GM23338 (cell line): ENCODE measurements around the gene NRG3. TPM values are rescaled to one million over a fixed set of nuclear protein-coding genes. Genes with fewer than 3 reads are reported as not detected.

Experiments used
- ATAC-seq: fragments of 200-7000 bp; cut with Tn5 transposase; 3 replicates; pipeline ENCODE4 v1.9.1; 2020
- DNase-seq: peaks from one replicate; pipeline ENCODE4 v3.0.0-alpha.2; 2015; ENCODE audit warnings: low spot score
- H2AFZ ChIP-seq: fragments of 200-600 bp; sonication (generic); 2 replicates; pipeline ENCODE4 v1.8.0; 2016; ENCODE audit warnings: antibody characterized with exemption, mild to moderate bottlenecking, moderate library complexity
- H3F3A ChIP-seq: fragments of 200-600 bp; sonication (generic); replicated peaks from 2 replicates; pipeline ENCODE4 v1.8.0; 2017; ENCODE audit warnings: antibody characterized with exemption, mixed run types, low read depth
- H3K27ac ChIP-seq: fragments of 200-600 bp; sonication (generic); 2 replicates; pipeline ENCODE4 v1.6.1; 2016; ENCODE audit warnings: low read depth
- H3K27me3 ChIP-seq: fragments of 200-600 bp; sonication (generic); 2 replicates; pipeline ENCODE4 v1.8.0; 2016; ENCODE audit warnings: mild to moderate bottlenecking, mixed run types, moderate library complexity; ENCODE audit not compliant: insufficient read depth
- H3K36me3 ChIP-seq: fragments of 200-600 bp; sonication (generic); 2 replicates; pipeline ENCODE4 v1.8.0; 2016; ENCODE audit warnings: mild to moderate bottlenecking; ENCODE audit not compliant: insufficient read depth
- H3K4me1 ChIP-seq: fragments of 200-600 bp; sonication (generic); 2 replicates; pipeline ENCODE4 v1.8.0; 2016; ENCODE audit warnings: mild to moderate bottlenecking, moderate library complexity; ENCODE audit not compliant: insufficient read depth
- H3K4me2 ChIP-seq: fragments of 200-600 bp; sonication (generic); 2 replicates; pipeline ENCODE4 v1.7.1; 2017; ENCODE audit warnings: mixed run types
- H3K4me3 ChIP-seq: fragments of 200-600 bp; sonication (generic); 2 replicates; pipeline ENCODE4 v1.6.1; 2016; ENCODE audit warnings: mixed run types
- H3K79me2 ChIP-seq: fragments of 200-600 bp; sonication (generic); replicated peaks from 2 replicates; pipeline ENCODE4 v1.8.0; 2017; ENCODE audit warnings: mild to moderate bottlenecking; ENCODE audit not compliant: insufficient read depth
- H3K9me2 ChIP-seq: fragments of 200-600 bp; sonication (generic); 2 replicates; pipeline ENCODE4 v1.8.0; 2017; ENCODE audit not compliant: insufficient read depth
- H4K20me1 ChIP-seq: fragments of 200-600 bp; sonication (generic); replicated peaks from 2 replicates; pipeline ENCODE4 v1.8.0; 2017; ENCODE audit warnings: mild to moderate bottlenecking; ENCODE audit not compliant: insufficient read depth
- H3K27ac Mint-ChIP-seq: 2 replicates; pipeline ENCODE4 v1.8.0; 2020; ENCODE audit warnings: inconsistent platforms, mild to moderate bottlenecking, moderate library complexity, mixed read lengths
- H3K27me3 Mint-ChIP-seq: 3 replicates; pipeline ENCODE4 v1.8.0; 2022; ENCODE audit warnings: low read depth, mild to moderate bottlenecking, moderate library complexity, mixed read lengths, inconsistent platforms; ENCODE audit not compliant: insufficient read depth, poor library complexity
- H3K36me3 Mint-ChIP-seq: 3 replicates; pipeline ENCODE4 v1.8.0; 2021; ENCODE audit warnings: low read depth, mild to moderate bottlenecking, inconsistent platforms, moderate library complexity, mixed read lengths
- H3K4me1 Mint-ChIP-seq: 3 replicates; pipeline ENCODE4 v1.8.0; 2020; ENCODE audit warnings: mild to moderate bottlenecking, inconsistent platforms, mixed read lengths
- H3K4me3 Mint-ChIP-seq: 3 replicates; pipeline ENCODE4 v1.8.0; 2021; ENCODE audit warnings: moderate library complexity, mild to moderate bottlenecking, inconsistent platforms, mixed read lengths
- H3K9me3 Mint-ChIP-seq: 3 replicates; pipeline ENCODE4 v1.8.0; 2020; ENCODE audit warnings: moderate library complexity, mild to moderate bottlenecking, inconsistent platforms, mixed read lengths
- CREB1 ChIP-seq: fragments of 250-450 bp; sonication (Bioruptor Pico); IDR thresholded peaks from 2 replicates; pipeline ENCODE4 v1.5.0; 2020; ENCODE audit warnings: low read depth, mild to moderate bottlenecking, moderate library complexity
- CTCF ChIP-seq, 2 experiments: fragments of 200-600 bp in 1 of 2; sonication (generic) in 1 of 2; conservative IDR thresholded peaks; 2 replicates each; pipeline versions ENCODE4 v1.5.1 to v1.6.1; 2016 to 2017; ENCODE audit warnings: antibody characterized with exemption in 2 of 2, low read depth in 2 of 2, mild to moderate bottlenecking in 2 of 2, moderate library complexity in 1 of 2
- EZH2 ChIP-seq: fragments of 200-600 bp; sonication (generic); IDR thresholded peaks from one replicate; pipeline ENCODE4 v1.8.0; 2017; ENCODE audit warnings: antibody characterized with exemption, mild to moderate bottlenecking, low read depth; ENCODE audit not compliant: unreplicated experiment
- EZH2phosphoT487 ChIP-seq: fragments of 200-600 bp; sonication (generic); IDR thresholded peaks from one replicate; pipeline ENCODE4 v1.8.1; 2018; ENCODE audit warnings: antibody characterized with exemption; ENCODE audit not compliant: unreplicated experiment
- NANOG ChIP-seq: IDR thresholded peaks from 2 replicates; pipeline ENCODE4 v1.6.1; 2016; ENCODE audit warnings: antibody characterized with exemption, borderline replicate concordance
- POLR2AphosphoS5 ChIP-seq: IDR thresholded peaks from 2 replicates; pipeline ENCODE4 v1.6.1; 2016; ENCODE audit warnings: antibody characterized with exemption, low read depth
- REST ChIP-seq: IDR thresholded peaks from one replicate; pipeline ENCODE4 v1.6.1; 2018; ENCODE audit warnings: antibody characterized with exemption; ENCODE audit not compliant: unreplicated experiment
- STAT1 ChIP-seq: IDR thresholded peaks from one replicate; pipeline ENCODE4 v1.6.1; 2016; ENCODE audit warnings: antibody characterized with exemption; ENCODE audit not compliant: unreplicated experiment
- ZNF114 ChIP-seq: fragments of 250-450 bp; sonication (Bioruptor Pico); IDR thresholded peaks from 2 replicates; pipeline ENCODE4 v1.5.0; 2020; ENCODE audit warnings: mild to moderate bottlenecking, moderate library complexity
- ZNF331 ChIP-seq: fragments of 250-450 bp; sonication (Bioruptor Pico); IDR thresholded peaks from 2 replicates; pipeline ENCODE4 v1.5.0; 2020; ENCODE audit warnings: low read depth, mild to moderate bottlenecking, moderate library complexity
- polyA plus RNA-seq: library from polyadenylated mRNA; unstranded; fragments of >200 nt; fragmentation: Nextera tagmentation; extraction: Ambion mirVana; gene quantifications from 2 replicates; pipeline ENCODE4 v1.2.1, GENCODE V29; 2016
- total RNA-seq: library from RNA; depleted of rRNA; stranded (reverse); fragments of >200 nt; shearing (Covaris generic); gene quantifications from 2 replicates; pipeline ENCODE4 v1.2.3, GENCODE V29; 2014
- TF ChIP-seq, protein P1 (sequence below): IDR thresholded peaks from 2 replicates; pipeline ENCODE4 v1.6.1; 2016; ENCODE audit warnings: antibody characterized with exemption

Gene NRG3
- total and polyA plus RNA-seq, 2 experiments from 2014 or later = 1.9 to 3.9 TPM

DNA sequence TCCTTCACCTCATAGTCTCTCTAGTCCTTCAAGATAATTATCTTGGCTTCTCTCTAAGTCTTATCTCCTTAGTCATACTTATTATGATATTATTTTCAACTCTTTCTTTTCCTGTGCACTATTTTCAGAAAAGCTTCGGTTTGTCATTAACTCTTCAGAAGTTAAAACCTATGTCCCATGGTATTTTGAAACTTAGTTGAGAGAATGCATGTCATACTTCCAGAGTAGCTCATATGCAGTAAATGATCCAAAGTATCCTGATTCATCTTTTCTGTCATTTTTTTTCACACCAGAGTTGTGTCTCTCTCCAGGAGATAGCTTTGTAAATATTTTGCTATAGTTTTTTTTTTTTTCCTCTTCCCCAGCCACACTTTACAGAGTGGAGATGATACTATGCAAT is 1008.6 kb downstream of the NRG3 start:
- peaks cover 5% of the 10 kb centered on the region; the same call in 1 of the 2 replicates for H3K9me2 ChIP-seq
- Mint-ChIP-seq H3K9me3 (no peaks in the 10 kb centered on the region), H3K27ac (no peak overlapping the region), H3K4me1 (peaks cover 9% of the 10 kb centered on the region), H3K27me3 (peaks cover 5% of the 10 kb centered on the region), H3K4me3 (no peak overlapping the region), H3K36me3 (no peaks in the 10 kb centered on the region)
- no peaks in the 10 kb centered on the region for H4K20me1 ChIP-seq
- no peaks in the 10 kb centered on the region for H3K27me3 ChIP-seq
- ATAC-seq (no peak), DNase-seq (no peak)
- peaks cover 3% of the 10 kb centered on the region; the same call in 1 of the 2 replicates for H3K4me1 ChIP-seq
- no peaks in the 10 kb centered on the region for H3F3A ChIP-seq
- H3K4me2 ChIP-seq = no peak overlapping the region
- no peak overlapping the region for H3K4me3 ChIP-seq
- no peaks in the 10 kb centered on the region for H3K36me3 ChIP-seq
- no peaks in the 10 kb centered on the region for H3K79me2 ChIP-seq
- H2AFZ ChIP-seq = no peak overlapping the region
- TF ChIP-seq STAT1 = no peak
- TF ChIP-seq REST = no peak
- no peak for TF ChIP-seq CREB1
- TF ChIP-seq ZNF331 = no peak
- no peak for TF ChIP-seq EZH2
- H3K27ac ChIP-seq = no peak overlapping the region

- Mint-ChIP-seq H3K4me1 (peaks cover 20% of the 10 kb centered on the region), H3K36me3 (no peaks in the 10 kb centered on the region), H3K9me3 (no peaks in the 10 kb centered on the region), H3K27ac (no peak overlapping the region), H3K4me3 (no peak overlapping the region), H3K27me3 (peaks cover 4% of the 10 kb centered on the region)
- H4K20me1 ChIP-seq = no peaks in the 10 kb centered on the region
- DNase-seq (no peak), ATAC-seq (no peak)
- H3K27ac ChIP-seq = no peak overlapping the region
- no peak overlapping the region for H2AFZ ChIP-seq
- H3F3A ChIP-seq = no peaks in the 10 kb centered on the region
- no peaks in the 10 kb centered on the region for H3K27me3 ChIP-seq
- H3K4me3 ChIP-seq = no peak overlapping the region
- no peaks in the 10 kb centered on the region for H3K36me3 ChIP-seq
- H3K4me2 ChIP-seq = no peak overlapping the region
- no peaks in the 10 kb centered on the region for H3K79me2 ChIP-seq
- no peaks in the 10 kb centered on the region for H3K9me2 ChIP-seq
- peaks cover 16% of the 10 kb centered on the region for H3K4me1 ChIP-seq
- TF ChIP-seq POLR2AphosphoS5 (no peak), CTCF (conservative IDR thresholded peaks at IDR 0.05; ENCODE audit: low read depth in 2 of 2) (no peak), CREB1 (no peak), STAT1 (no peak), NANOG (no peak), ZNF114 (no peak), REST (no peak), ZNF331 (no peak), EZH2phosphoT487 (no peak)
- TF ChIP-seq, protein P1, sequence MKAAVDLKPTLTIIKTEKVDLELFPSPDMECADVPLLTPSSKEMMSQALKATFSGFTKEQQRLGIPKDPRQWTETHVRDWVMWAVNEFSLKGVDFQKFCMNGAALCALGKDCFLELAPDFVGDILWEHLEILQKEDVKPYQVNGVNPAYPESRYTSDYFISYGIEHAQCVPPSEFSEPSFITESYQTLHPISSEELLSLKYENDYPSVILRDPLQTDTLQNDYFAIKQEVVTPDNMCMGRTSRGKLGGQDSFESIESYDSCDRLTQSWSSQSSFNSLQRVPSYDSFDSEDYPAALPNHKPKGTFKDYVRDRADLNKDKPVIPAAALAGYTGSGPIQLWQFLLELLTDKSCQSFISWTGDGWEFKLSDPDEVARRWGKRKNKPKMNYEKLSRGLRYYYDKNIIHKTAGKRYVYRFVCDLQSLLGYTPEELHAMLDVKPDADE = no peak
These were observed 1012.5 kb downstream of the NRG3 start for GRCh38 chr10:82887488-82887887.
